Body of pancreas (tissue), 4 donors: ENCODE measurements around the gene CAMK1D. TPM values are rescaled to one million over a fixed set of nuclear protein-coding genes. Genes with fewer than 3 reads are reported as not detected.
"Not testable (repeated sequence)": the region's sequence is repeated elsewhere in the genome, so short reads cannot be mapped to it uniquely, and the experiment has no call there.

ENCODE experiments used
- ATAC-seq: fragments of 150-250 bp; one replicate; pipeline ENCODE4 v1.9.1; 2016
- DNase-seq, 4 donors: peaks; one replicate each; pipeline ENCODE4 v3.0.0-alpha.2; 2019
- H3K27ac ChIP-seq, 4 donors: fragments of 200-600 bp; sonication (generic); 1 replicate in 3 of 4; 2 replicates in 1 of 4; pipeline versions ENCODE4 v1.5.1 to v1.6.1; 2016 to 2019; ENCODE audit warnings: mild to moderate bottlenecking in 1 of 4, mixed read lengths in 1 of 4, moderate library complexity in 1 of 4
- H3K27me3 ChIP-seq, 2 donors: fragments of 200-600 bp; sonication (generic); one replicate each; pipeline ENCODE4 v1.6.0; 2016; ENCODE audit warnings: mild to moderate bottlenecking in 1 of 2
- H3K36me3 ChIP-seq, 2 donors: fragments of 200-600 bp; sonication (generic); replicated peaks in 1 of 2; 2 replicates each; pipeline ENCODE4 v1.5.1; 2016; ENCODE audit warnings: low read depth in 2 of 2; ENCODE audit not compliant: insufficient read depth in 1 of 2
- H3K4me1 ChIP-seq: fragments of 200-600 bp; sonication (generic); one replicate; pipeline ENCODE4 v1.6.0; 2016
- H3K4me3 ChIP-seq, 2 donors: fragments of 200-600 bp; sonication (generic); 1 replicate in 1 of 2; 2 replicates in 1 of 2; pipeline ENCODE4 v1.5.1; 2016 to 2019
- H3K9me3 ChIP-seq, 3 donors: fragments of 200-600 bp; sonication (generic); 1 replicate in 2 of 3; 2 replicates in 1 of 3; pipeline ENCODE4 v1.5.1; 2016
- POLR2A ChIP-seq, 3 donors: fragments of 450-650 bp; IDR thresholded peaks; one replicate each; pipeline ENCODE4 v1.6.1; 2016; ENCODE audit warnings: antibody characterized with exemption in 3 of 3, mild to moderate bottlenecking in 2 of 3
- WGBS, 2 donors: methylation state at CpG; one replicate each; pipeline ENCODE4 v1.1.5; 2017; 5-methylcytosine and 5-hydroxymethylcytosine counted together
- intact Hi-C: fragments of 100-400 bp; cut with DNase I; formaldehyde crosslinking; loops from one replicate; pipeline ENCODE4 v1.15.1; 2023
- total RNA-seq, 2 donors: library from RNA; depleted of rRNA; stranded (reverse); fragments of >200 nt; gene quantifications; one replicate each; pipeline ENCODE4 v1.1.0, GENCODE V29; 2016
- TF ChIP-seq, protein P1 (sequence below), 7 experiments: fragments of 450-650 bp in 4 of 7; fragments of 200-600 bp in 3 of 7; sonication (generic) in 3 of 7; IDR thresholded peaks; one replicate each; pipeline ENCODE4 v1.5.1; 2016 to 2019; ENCODE audit warnings: antibody characterized with exemption in 7 of 7

Gene CAMK1D
- total RNA-seq, 2 donors from 2014 or later = 12.5 to 14.2 TPM

DNA sequence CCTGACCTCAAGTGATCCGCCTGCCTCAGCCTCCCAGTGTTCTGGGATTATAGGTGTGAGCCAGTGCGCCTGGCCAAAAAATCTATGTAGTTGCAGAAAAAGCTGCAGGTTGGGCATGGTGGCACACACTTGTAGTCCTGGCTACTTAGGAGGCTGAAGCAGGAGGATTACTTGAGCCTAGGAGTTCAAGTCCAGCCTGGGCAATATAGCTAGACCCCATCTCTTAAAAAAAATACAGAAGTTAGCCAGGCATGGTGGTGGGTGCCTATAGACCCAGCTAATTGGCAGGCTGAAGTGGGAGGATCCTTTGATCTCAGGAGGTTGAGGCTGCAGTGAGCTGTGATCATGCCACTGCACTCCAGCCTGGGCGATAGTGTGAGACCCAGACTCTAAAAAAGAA lies 24.8 kb upstream of the CAMK1D start:
- no peak for TF ChIP-seq POLR2A (IDR thresholded peaks at IDR 0.05)
- TF ChIP-seq, protein P1, sequence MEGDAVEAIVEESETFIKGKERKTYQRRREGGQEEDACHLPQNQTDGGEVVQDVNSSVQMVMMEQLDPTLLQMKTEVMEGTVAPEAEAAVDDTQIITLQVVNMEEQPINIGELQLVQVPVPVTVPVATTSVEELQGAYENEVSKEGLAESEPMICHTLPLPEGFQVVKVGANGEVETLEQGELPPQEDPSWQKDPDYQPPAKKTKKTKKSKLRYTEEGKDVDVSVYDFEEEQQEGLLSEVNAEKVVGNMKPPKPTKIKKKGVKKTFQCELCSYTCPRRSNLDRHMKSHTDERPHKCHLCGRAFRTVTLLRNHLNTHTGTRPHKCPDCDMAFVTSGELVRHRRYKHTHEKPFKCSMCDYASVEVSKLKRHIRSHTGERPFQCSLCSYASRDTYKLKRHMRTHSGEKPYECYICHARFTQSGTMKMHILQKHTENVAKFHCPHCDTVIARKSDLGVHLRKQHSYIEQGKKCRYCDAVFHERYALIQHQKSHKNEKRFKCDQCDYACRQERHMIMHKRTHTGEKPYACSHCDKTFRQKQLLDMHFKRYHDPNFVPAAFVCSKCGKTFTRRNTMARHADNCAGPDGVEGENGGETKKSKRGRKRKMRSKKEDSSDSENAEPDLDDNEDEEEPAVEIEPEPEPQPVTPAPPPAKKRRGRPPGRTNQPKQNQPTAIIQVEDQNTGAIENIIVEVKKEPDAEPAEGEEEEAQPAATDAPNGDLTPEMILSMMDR (IDR thresholded peaks at IDR 0.05) = no peak
- H3K9me3 ChIP-seq = no peaks in the 10 kb centered on the region
- no peak for DNase-seq
- no peak overlapping the region for H3K4me3 ChIP-seq
- WGBS, 2 donors = 95 to 96% methylated on average over 3 of the region's 3 CpGs
- no peaks in the 10 kb centered on the region for H3K36me3 ChIP-seq
- H3K4me1 ChIP-seq = peaks cover 10% of the 10 kb centered on the region
- H3K27ac ChIP-seq = no peak overlapping the region
- H3K27me3 ChIP-seq = no peaks in the 10 kb centered on the region
- intact Hi-C loops = no loop called here
- ATAC-seq = no peak

DNA sequence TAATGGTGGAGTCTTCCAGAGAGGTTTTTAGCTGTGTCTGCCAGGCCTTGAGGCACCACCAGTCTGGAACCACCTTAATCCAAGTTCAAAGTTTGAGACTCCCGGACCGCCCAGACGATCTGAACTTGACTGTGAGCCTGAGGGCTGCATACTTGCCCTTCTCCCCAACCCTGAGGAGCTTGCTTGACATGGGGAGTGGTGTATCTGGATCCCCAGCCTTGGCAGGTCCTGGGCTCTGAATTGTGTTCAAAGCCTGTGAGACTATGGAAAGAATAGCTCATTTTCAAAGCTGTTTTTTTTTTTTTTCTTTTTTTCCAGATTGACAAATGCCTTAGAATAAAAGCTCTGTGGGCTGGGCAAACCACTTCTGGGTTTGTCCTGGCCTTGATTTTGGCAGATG lies 22.3 kb upstream of the CAMK1D start:
- intact Hi-C loops = no loop called here
- no peak for DNase-seq
- H3K4me3 ChIP-seq = no peak overlapping the region
- no peaks in the 10 kb centered on the region for H3K27me3 ChIP-seq
- no peak for ATAC-seq
- no peak overlapping the region for H3K27ac ChIP-seq
- peaks cover 17% of the 10 kb centered on the region for H3K4me1 ChIP-seq
- WGBS, 2 donors = 79 to 96% methylated on average over 3 of the region's 3 CpGs
- no peaks in the 10 kb centered on the region for H3K9me3 ChIP-seq
- TF ChIP-seq, protein P1 (IDR thresholded peaks at IDR 0.05) = no peak
- no peak for TF ChIP-seq POLR2A (IDR thresholded peaks at IDR 0.05)
- H3K36me3 ChIP-seq = no peaks in the 10 kb centered on the region

DNA sequence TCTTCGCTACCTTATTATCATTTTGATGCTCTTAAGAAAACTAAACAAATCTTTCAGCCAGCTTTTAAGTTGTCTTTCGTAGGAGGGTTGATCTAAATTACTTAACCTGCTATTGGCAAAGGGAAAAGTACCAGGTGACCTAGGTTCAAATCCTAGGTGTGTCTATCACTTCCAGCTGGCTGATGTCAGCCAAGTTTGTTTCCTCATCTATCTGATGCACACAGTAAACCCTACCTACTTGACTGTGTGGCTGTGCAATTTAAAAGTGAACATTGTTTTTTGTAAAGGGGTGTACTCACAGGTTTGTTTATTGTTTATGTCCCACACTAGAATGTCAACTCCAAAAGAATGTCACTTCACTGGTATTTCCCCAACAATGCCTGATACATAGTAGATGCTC lies 21.9 kb upstream of the CAMK1D start:
- WGBS, 2 donors = 77 to 89% methylated on average over 2 of the region's 2 CpGs
- H3K9me3 ChIP-seq = no peaks in the 10 kb centered on the region
- no peak overlapping the region for H3K4me3 ChIP-seq
- H3K27ac ChIP-seq = no peak overlapping the region
- intact Hi-C loops = no loop called here
- TF ChIP-seq POLR2A (IDR thresholded peaks at IDR 0.05) = no peak
- TF ChIP-seq, protein P1 (IDR thresholded peaks at IDR 0.05) = no peak
- ATAC-seq (no peak), DNase-seq (no peak)
- H3K27me3 ChIP-seq = no peaks in the 10 kb centered on the region
- peaks cover 17% of the 10 kb centered on the region for H3K4me1 ChIP-seq
- H3K36me3 ChIP-seq = no peaks in the 10 kb centered on the region

DNA sequence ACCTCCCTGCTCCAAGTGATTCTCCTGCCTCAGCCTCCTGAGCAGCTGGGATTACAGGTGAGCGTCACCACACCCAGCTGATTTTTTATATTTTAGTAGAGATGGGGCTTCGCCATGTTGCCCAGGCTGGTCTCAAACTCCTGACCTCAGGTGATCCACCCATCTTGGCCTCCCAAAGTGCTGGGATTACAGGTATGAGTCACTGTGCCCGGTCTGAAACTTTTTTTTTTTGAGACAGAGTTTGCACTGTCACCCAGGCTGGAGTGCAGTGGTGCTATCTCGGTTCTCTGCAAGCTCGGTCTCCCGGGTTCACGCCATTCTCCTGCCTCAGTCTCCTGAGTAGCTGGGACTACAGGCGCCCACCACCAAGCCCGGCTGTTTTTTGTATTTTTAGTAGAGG lies 21.0 kb upstream of the CAMK1D start:
- Histone ChIP-seq H3K4me1 (peaks cover 25% of the 10 kb centered on the region), H3K27ac (peak overlapping the region in 2 of 4 donors; percentile 80 to 81)
- H3K27me3 ChIP-seq, H3K36me3 ChIP-seq, intact Hi-C loops, ATAC-seq, H3K9me3 ChIP-seq, H3K4me3 ChIP-seq, DNase-seq: not testable (repeated sequence)
- WGBS, 2 donors = 84 to 93% methylated on average over 9 of the region's 9 CpGs

DNA sequence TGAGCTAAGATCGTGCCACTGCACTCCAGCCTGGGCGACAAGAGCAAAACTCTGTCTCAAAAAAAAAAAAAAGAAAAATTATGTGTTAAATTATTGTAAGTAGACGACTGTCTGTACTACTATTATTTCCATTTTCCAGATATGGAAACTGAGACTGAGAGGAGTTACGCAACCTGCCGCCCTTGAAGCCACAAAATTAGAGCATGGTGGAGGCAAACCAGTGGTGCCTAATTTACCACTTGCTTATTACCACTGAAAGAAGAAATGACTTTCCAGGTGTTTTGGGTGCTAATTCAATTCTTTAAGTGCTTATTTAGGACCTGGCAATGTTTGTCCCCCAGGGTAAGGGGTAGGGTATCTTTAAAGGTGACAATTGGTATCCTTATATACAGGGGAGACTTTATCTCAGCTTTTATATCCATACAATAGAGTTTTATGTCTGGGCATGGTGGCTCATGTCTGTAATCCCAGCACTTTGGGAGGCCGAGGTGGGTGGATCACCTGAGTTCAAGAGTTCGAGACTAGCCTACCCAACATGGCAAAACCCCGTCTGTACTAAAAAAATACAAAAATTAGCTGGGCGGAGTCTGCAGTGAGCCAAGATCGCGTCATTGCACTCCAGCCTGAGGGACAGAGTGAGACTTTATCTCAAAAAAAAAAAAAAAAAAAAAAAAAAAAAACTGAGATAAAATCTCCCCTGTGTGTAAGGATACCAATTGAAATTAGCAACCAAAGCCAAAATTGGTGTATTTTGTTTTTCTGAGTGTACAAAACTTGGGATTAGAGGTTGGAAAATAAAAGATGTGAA lies 16.6 kb upstream of the CAMK1D start:
- no peak for ATAC-seq

More for the DNA sequence above, 16.6 kb upstream of the CAMK1D start:
- WGBS, 2 donors = 68 to 72% methylated on average over 11 of the region's 11 CpGs
- H3K27me3 ChIP-seq = no peaks in the 10 kb centered on the region
- intact Hi-C loops = no loop called here
- no peak overlapping the region for H3K4me3 ChIP-seq
- TF ChIP-seq, protein P1 (IDR thresholded peaks at IDR 0.05) = no peak
- no peak for TF ChIP-seq POLR2A (IDR thresholded peaks at IDR 0.05)
- H3K9me3 ChIP-seq = no peaks in the 10 kb centered on the region
- peaks cover 38% of the 10 kb centered on the region for H3K4me1 ChIP-seq
- H3K27ac ChIP-seq = peak overlapping the region; percentile 14 to 81 (median 59)
- no peaks in the 10 kb centered on the region for H3K36me3 ChIP-seq
- no peak for DNase-seq
